ENCODE data around the gene RGS11.
"Not testable (repeated sequence)": the region's sequence is repeated elsewhere in the genome, so short reads cannot be mapped to it uniquely, and the experiment has no call there.

The RGS11 gene

GRCh38 chr16:263182-263774, 12.5 kb downstream of the RGS11 start:
- no peak for DNase-seq (ENCODE audit: low read depth)

GRCh38 chr16:262121-262745, 13.5 kb downstream of the RGS11 start:
- no peak for DNase-seq (ENCODE audit: low read depth)

- DNase-seq (ENCODE audit: low read depth) = no peak
These were observed 14.6 kb downstream of the RGS11 start for GRCh38 chr16:261031-261691.

DNA sequence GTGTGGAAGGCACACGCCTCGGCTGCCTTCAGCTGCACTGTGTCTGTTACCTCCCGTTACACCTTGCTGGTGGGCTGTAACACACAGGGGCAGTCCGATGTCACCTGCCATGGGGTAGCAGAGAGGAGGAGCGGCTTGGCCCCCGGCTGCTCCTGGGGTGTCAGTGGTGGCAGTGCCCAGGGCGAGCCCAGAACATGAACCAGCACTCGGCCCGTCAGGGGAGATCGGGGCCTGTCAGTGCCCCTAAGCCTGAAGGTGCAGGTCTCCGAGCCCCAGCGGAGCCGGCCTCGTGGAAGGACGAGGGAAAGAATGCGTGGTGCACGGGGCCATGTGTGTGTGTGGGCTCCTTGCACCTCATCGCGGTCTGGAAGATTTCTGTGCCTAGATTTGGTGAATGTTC, 15.4 kb downstream of the RGS11 start:
- DNase-seq (ENCODE audit: low read depth) = no peak

DNA sequence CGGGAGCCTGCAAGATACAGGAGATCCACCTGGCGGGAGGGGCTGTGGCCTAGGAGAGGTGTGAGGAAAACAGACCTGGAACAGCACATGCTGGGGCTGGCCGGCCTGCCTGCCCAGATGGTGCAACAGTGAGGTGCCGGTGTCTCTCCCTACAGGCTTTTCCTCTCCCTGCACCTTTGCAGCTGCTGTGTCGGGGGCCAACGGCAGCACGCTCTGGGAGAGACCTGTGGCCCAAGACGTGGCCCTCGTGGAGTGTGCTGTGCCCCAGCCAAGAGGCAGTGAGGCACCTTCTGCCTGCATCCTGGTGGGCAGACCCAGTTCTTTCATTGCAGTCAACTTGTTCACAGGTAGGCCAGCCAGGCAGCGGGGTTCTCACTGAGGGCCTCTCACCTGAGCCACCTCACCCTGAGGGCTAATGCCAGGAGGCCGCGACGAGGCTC, 15.9 kb downstream of the RGS11 start:
- no peak for DNase-seq (ENCODE audit: low read depth)

DNA sequence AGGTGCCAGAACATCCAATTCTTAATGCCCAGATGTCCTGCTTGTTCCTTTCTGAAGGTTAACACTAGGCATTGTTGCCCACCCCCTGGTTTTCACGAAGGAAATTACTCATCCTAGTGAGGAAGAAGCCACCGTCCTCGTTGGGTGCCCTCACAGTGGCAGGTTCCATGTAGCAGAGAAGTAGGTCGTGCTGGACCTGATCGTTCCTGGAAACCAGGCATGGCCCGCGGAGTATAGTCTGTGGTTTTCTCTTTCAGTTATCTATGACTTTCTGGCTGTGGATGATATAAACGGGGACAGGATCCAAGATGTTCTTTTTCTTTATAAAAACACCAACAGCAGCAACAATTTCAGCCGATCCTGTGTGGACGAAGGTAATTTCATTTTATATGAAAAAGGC, 16.5 kb downstream of the RGS11 start:
- no peak for DNase-seq (ENCODE audit: low read depth)

DNA sequence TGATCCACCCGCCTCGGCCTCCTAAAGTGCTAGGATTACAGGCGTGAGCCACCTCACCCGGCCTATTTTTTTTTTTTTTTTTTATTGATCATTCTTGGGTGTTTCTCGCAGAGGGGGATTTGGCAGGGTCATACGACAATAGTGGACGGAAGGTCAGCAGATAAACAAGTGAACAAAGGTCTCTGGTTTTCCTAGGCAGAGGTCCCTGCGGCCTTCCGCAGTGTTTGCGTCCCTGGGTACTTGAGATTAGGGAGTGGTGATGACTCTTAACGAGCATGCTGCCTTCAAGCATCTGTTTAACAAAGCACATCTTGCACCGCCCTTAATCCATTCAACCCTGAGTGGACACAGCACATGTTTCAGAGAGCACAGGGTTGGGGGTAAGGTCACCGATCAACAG, 17.7 kb downstream of the RGS11 start:
- DNase-seq (ENCODE audit: low read depth) = not testable (repeated sequence)

GRCh38 chr16:255183-255582, 20.6 kb downstream of the RGS11 start:
- DNase-seq (ENCODE audit: low read depth) = no peak

- DNase-seq (ENCODE audit: low read depth) = no peak
These were observed 21.3 kb downstream of the RGS11 start for GRCh38 chr16:254461-254860.

DNA sequence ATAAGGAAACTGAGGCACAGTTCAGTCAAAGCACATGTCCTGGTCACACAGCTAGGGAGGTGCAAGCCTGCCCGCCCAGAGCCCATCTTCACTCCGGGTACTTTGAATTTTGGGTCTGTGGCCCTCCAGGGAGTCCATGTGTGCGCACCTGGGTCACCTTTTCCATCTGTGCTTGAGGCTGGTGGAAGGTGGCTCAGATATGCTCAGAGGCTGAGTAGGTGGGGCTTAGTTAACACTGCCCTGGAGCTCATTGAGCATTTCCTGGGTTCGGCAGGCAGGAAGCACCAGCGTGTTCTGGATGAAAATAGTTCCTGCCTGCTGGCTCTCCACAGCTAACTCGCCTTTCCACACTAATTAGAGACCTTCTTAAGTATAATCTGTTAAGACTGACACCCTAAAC, 21.9 kb downstream of the RGS11 start:
- no peak for DNase-seq (ENCODE audit: low read depth)

DNA sequence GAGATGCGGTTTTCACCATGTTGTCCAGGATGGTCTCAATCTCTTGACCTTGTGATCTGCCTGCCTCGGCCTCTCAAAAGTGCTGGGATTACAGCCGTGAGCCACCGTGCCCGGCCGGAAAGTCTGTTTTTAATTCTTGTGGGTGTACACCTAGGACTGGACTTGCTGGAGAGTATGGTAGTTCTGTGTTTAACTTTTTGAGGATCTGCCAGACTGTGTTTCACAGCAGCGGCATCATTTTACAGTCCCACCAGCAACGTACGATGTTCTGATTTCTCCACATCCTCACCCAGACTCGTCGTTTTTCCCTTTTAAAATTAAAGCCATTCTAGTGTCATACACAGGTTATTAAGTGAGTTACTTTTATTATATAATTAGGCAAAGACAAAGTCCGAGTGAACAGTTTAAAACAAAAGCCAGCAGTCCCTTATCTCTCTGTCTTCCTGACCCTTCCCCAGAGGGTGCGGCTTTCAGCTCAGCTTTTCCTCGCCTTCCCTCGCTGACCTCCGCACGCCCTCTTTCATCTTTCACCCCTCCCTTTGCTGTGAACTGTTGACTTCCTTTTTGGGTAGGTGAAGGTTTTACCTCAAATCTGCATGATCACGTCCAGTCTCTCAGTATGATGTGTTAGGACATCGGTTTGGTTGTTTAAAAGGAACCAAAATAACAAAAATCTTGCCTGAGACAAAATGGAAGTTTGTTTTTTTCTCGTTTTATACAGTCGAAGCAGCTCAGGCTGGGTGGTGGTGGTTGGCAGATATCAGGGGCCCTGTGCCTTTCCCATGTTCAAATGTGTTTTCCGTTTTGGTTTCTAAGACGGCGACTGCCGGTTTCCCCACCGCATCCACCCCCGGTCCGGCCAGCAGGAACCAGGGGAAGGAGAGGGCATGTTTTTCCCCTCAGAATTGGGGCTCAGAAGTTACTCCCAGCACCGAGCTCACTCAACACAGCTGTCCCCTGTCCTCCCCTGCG, 23.1 kb downstream of the RGS11 start:
- DNase-seq (ENCODE audit: low read depth) = no peak

DNA sequence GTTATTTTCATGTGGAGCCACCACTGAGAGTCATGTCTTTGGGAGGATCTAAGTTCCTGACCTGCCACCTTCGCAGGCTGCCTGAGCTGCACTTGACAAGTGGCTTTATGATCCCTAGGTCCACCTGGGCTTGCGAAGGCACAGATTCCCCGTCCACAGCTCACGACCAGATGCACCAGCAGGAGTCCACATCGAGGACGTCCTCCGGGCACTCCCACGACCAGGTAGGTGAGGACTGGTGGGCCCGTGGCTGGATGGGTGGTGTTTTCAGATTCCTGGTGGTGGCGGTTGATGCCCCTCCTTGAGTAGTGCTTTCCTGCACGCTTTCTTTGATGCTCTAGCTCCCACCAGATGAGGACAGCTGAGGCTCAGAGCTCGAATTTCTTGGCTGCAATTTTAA, 26.3 kb downstream of the RGS11 start:
- DNase-seq (ENCODE audit: low read depth) = no peak

GRCh38 chr16:247027-247426, 28.7 kb downstream of the RGS11 start:
- DNase-seq (ENCODE audit: low read depth) = no peak

DNA sequence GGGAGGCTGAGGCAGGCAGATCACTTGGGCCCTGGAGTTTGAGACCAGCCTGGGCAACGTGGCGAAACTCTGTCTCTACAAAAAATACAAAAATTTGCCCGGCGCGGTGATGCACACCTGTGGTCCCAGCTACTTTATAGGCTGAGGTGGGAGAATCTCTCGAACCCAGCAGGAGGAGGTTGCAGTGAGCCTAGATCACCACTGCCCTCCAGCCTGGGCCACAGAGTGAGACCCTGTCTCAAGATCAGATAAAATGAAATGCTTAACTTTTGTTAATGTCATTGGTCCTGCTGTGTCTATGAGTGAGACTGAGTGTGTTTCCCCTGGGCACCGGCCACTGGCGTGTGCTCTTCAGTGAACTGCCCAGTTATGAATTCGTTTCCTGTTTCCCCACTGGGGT, 30.6 kb downstream of the RGS11 start:
- DNase-seq (ENCODE audit: low read depth) = no peak

DNA sequence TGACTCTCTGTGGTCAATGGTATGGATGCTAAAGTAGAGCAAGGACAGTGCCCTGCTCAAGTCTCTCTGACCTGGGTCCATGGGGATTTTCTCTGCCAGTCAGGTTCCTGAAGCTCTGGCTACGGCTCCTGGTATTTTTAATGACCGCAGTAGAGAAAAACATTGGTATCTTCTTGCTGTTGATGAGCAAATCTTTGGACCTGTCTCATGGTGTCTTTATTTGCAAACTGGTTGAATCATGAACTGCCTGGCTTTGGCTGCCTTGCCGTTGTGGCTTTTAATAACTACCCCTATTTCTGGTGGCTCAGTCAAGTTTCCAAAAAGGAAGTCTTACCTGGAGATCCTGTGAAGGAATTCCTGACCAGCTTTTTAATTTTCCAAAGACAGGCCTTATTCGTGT, 32.4 kb downstream of the RGS11 start:
- DNase-seq (ENCODE audit: low read depth) = no peak

GRCh38 chr16:242281-242680, 33.5 kb downstream of the RGS11 start:
- no peak for DNase-seq (ENCODE audit: low read depth)

DNA sequence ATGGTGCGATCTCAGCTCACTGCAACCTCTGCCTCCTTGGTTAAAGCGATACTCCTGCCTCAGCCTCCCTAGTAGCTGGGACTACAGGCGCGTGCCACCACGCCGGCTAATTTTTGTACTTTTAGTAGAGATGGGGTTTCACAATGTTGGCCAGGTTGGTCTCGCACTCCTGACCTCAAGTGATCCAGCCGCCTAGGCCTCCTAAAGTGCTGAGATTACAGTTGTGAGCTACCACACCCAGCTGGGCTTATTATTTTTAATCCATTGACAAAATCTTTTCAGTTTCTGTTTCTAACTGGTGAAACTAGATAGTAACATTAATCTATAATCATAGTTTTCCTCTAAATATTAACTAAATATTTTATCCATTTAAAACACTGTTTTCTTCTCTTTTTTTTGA, 35.2 kb downstream of the RGS11 start:
- DNase-seq (ENCODE audit: low read depth) = no peak

DNA sequence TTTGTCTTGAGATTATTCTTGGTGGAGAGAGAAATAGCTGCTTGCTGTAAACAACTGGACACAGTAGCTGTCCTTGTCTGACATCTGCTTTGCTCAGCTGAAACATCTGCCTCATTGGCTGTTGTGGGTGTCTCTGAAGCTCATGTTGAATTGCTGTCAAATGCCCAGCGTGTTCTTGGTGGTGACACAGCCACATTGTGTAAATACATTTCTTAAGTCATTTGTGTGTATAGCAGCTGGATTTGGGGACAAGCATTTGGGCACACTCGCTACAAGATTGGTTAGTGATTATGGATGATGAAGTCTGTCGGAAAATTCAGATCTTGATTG, 35.8 kb downstream of the RGS11 start:
- no peak for DNase-seq (ENCODE audit: low read depth)

DNA sequence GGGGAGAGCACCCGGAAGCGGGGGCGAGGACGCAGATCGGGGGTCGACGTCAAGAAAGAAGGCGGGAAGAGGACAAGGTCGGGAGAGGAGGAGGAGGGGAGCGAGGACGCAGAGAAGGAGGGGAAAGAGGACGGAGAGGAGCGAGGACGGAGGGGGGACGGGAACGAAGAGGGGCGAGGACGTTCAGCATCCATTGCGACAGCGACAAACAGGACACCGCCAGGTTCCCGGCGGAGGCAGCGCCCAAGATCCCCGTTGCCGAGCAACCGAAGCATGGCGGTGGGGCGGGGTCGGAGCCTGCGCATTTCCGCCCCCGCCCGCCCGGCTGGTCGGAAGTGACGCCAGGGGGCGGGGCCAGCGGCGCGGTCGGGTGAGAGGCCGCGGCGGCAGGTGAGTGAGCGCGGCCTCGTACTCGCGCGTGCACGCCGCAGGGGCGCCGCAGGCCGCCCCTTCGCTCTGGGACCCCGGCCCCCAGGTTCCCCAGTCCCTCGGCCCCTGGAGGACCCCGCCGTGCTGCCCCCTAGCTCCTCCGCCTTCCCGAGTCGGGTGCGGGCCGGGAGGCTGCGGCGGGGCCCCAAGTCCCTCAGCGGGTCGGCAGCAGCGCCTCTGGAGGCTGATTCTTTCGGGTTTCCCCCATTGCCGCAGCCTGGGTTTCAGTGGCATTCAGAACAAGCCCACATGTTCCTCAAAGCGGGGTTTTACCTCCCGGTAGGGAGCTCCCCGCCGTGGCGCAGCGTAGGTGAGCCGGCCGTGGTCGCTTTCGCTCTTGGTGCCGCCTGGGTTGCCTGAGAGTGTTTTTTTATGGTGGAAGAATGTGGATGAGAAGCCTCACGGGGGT, 41.1 kb downstream of the RGS11 start, which contains the start of gene FAM234A:
Gene FAM234A (plus strand): TSS at position 354 of the 838 bp plus-strand sequence. CDS start 19,593 bp downstream, outside the sequence.
- DNase-seq (ENCODE audit: low read depth) = peak; percentile 92

- no peak for DNase-seq (ENCODE audit: low read depth)
These were observed 44.8 kb downstream of the RGS11 start for GRCh38 chr16:230949-231348.

- not testable (repeated sequence) for DNase-seq (ENCODE audit: low read depth)
These were observed 45.4 kb downstream of the RGS11 start for GRCh38 chr16:230351-230750.

All from ELR (cell line).